Keratinocyte (primary cell): ENCODE data around the gene ZNF784.

Source experiments
- CTCF ChIP-seq, 3 experiments: IDR thresholded peaks in 1 of 3; conservative IDR thresholded peaks in 1 of 3; optimal IDR thresholded peaks in 1 of 3; 2 replicates in 2 of 3; 3 replicates in 1 of 3; pipeline versions ENCODE3 to v1.5.1; 2011; ENCODE audit warnings: low read length in 3 of 3, mild to moderate bottlenecking in 3 of 3, moderate library complexity in 2 of 3, control low read depth in 1 of 3, inconsistent platforms in 1 of 3; ENCODE audit not compliant: insufficient read depth in 2 of 3; ENCODE audit errors: extremely low read depth in 1 of 3
- EZH2 ChIP-seq: IDR thresholded peaks from one replicate; pipeline ENCODE4 v1.6.1; 2012; ENCODE audit warnings: inconsistent platforms, mild to moderate bottlenecking, low read length, moderate library complexity

GRCh38 chr19:55621205-55621672, 3.1 kb downstream of the ZNF784 start:
- no peak for TF ChIP-seq CTCF (optimal IDR thresholded peaks at IDR 0.05 in 1 of 3, IDR thresholded peaks at IDR 0.05 in 1 of 3, conservative IDR thresholded peaks at IDR 0.05 in 1 of 3; ENCODE audit: extremely low read depth in 1 of 3, insufficient read depth in 2 of 3, low read length in 3 of 3)
- no peak for TF ChIP-seq EZH2
